SK-MEL-5 (cell line): ENCODE results near the gene PGGHG. TPM values are rescaled to one million over a fixed set of nuclear protein-coding genes. Genes with fewer than 3 reads are reported as not detected.
"Not testable (repeated sequence)": the region's sequence is repeated elsewhere in the genome, so short reads cannot be mapped to it uniquely, and the experiment has no call there.

ENCODE experiments used
- DNase-seq: peaks from one replicate; pipeline ENCODE4 v3.0.0-alpha.2; 2016; ENCODE audit warnings: low read depth, low spot score
- in situ Hi-C: cut with HindIII; loops from 2 replicates; pipeline ENCODE4 v1.10.0; 2016; ENCODE audit warnings: low sequenced_read_pairs, high pct_unique_total_duplicates, low pct_unique_long_range_greater_than_20kb
- total RNA-seq: library from RNA; depleted of rRNA; stranded (reverse); fragments of >200 nt; shearing (Covaris generic); gene quantifications from 2 replicates; pipeline ENCODE4 v1.2.3, GENCODE V29; 2014

Gene PGGHG
- total RNA-seq, 1 experiment from 2014 or later: 12.6 TPM

GRCh38 chr11:282171-282570, 6.8 kb upstream of the PGGHG start:
- no peak for DNase-seq
- in situ Hi-C loops: no loop called here

GRCh38 chr11:282630-283360, 6.1 kb upstream of the PGGHG start:
- DNase-seq: peak; percentile 38
- in situ Hi-C loops: no loop called here

- in situ Hi-C loops: no loop called here
- DNase-seq: no peak
Measured at GRCh38 chr11:283405-284104, 5.4 kb upstream of the PGGHG start.

GRCh38 chr11:284105-285020, 4.6 kb upstream of the PGGHG start:
- no peak for DNase-seq
- in situ Hi-C loops: no loop called here

- no peak for DNase-seq
Measured at GRCh38 chr11:285021-285893, 3.7 kb upstream of the PGGHG start.

GRCh38 chr11:285894-286220, 3.1 kb upstream of the PGGHG start:
- DNase-seq: no peak
- in situ Hi-C loops: no loop called here

More at GRCh38 chr11:285021-285893, 3.7 kb upstream of the PGGHG start:
- in situ Hi-C loops: no loop called here

GRCh38 chr11:286977-287820, 1.7 kb upstream of the PGGHG start:
- in situ Hi-C loops: not testable (repeated sequence)

GRCh38 chr11:287821-288477, 977 bp upstream of the PGGHG start:
- in situ Hi-C loops: no loop called here
- DNase-seq: no peak

More at GRCh38 chr11:286977-287820, 1.7 kb upstream of the PGGHG start:
- not testable (repeated sequence) for DNase-seq

- no peak for DNase-seq
- in situ Hi-C loops: no loop called here
Measured at GRCh38 chr11:289398-289711, 429 bp downstream of the PGGHG start.

GRCh38 chr11:289712-290620, 1.0 kb downstream of the PGGHG start:
- in situ Hi-C loops: no loop called here

GRCh38 chr11:290621-291231, 1.8 kb downstream of the PGGHG start:
- DNase-seq: no peak

More at GRCh38 chr11:289712-290620, 1.0 kb downstream of the PGGHG start:
- no peak for DNase-seq

GRCh38 chr11:291281-292210, 2.6 kb downstream of the PGGHG start:
- in situ Hi-C loops: no loop called here
- DNase-seq: no peak

More at GRCh38 chr11:290621-291231, 1.8 kb downstream of the PGGHG start:
- in situ Hi-C loops: no loop called here

- in situ Hi-C loops: no loop called here
- no peak for DNase-seq
Measured at GRCh38 chr11:292211-293121, 3.5 kb downstream of the PGGHG start.
